Cerebellar cortex (tissue), 1 donor: ENCODE data around the gene ZBTB34.

Source experiments
- DNase-seq: peaks from one replicate; pipeline ENCODE4 v3.0.0-alpha.2; 2015; ENCODE audit warnings: low spot score

The ZBTB34 gene

DNA sequence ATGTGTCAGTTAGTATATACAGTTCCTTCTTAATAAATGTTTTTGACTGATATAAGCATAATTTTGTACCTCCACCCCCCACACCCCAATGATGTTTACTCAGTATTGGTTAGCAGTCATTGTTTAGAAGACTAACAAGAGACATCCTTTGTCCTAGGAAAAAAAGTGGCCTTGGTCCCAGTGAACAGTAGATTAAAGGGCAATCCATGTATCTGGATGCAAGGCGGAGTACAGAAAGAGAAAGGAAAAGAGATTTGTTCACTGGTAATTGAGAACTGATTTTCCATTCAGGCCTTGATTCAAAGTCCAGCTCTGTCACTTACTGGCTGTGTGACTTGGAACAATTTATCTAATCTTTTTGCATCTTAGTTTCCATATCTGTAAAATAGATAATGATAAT lies 58.8 kb downstream of the ZBTB34 start:
- no peak for DNase-seq

DNA sequence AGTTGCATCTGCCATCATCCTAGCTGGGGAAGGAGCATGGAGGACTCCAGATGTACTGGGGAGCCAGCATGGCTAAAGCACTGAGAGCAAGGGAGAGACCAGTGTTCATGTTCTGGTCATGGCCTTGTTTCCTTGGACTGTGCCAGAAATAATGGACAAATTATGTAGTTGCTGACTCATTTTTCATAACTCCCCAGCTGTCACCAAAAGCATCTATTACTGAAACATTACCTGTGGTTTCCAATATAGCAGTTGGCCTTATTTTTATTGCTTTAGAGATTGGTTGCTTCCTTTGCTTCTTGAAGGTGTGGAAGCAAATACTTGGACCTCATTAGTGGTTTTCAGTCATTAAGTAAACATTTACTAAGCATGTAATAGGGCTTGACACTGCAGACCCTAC lies 65.4 kb downstream of the ZBTB34 start:
- no peak for DNase-seq

GRCh38 chr9:126926364-126926763 lies 65.9 kb downstream of the ZBTB34 start:
- no peak for DNase-seq

DNA sequence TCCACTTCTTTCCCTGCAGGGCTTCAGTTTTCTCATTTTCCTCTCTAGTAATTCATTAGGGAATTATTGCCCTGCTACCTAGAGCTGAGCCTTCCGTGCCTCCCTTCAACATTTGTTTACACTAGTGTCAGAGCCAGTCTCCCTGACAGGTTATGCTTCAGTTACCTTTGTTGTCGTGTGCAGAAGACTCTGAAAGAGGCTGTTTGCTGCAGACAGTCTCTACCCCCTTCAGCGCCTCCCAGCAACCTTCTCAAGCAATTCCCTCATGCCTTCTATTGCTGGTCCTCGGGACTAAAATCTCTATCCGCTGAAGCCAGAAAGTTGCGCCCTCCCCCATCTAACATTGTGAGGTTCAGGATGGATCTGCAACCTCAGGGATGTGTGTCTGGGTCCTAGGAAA lies 67.0 kb downstream of the ZBTB34 start:
- no peak for DNase-seq

DNA sequence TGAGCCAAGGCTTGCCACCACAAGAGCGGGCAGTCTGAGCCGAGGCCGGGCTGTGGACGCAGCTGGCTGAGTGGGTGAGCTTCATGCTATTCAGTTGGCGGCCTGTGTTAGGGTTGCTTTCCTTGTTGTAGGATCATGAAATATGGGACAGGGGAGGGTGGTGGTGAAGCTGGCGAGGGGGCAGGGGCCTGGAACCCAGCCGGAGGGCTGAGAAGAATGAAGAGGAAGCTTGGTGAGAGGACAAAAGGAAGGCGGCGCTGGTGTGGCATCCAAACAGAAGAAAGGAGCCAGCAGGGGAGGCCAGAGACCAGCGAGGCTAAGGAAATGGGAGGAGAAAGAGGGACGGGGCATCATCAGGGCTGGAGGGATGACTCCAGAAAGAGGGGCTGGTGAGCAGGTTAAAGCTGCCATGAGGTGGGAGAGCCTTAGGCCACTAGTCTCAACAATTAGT lies 72.5 kb downstream of the ZBTB34 start:
- DNase-seq = no peak

- DNase-seq = no peak
Observed at GRCh38 chr9:126933334-126933980, 73.0 kb downstream of the ZBTB34 start.

DNA sequence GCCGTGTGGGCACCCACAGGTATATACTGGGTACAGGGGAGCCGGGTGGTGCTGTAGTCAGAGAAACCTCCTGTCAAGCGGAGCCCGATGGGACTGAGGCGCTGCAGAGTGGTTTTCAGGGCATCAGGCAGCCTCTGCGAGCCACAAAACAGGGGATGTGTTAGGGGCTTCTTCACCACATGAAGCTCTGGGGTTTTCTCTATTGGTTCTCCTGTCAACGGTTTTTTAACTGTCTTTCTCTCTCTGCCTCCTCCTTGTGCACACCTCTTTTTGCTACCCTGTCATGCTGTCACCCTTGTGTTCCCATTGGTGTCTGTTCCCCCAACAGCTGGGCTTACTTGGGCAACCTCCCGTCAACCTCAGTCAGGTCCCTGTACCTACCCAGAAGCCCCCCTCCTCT lies 74.0 kb downstream of the ZBTB34 start:
- no peak for DNase-seq
